Measurements from ENCODE around the gene TRIM36.

TRIM36 gene

GRCh38 chr5:115169487-115170133 lies at the start of gene TRIM36:
Gene TRIM36, minus strand, starts transcription at chr5:115169908. Its CDS starts 274 bp downstream, at chr5:115169634.
- DNase-seq (ENCODE audit: low read depth in 2 of 3, low spot score in 1 of 3), result peak; percentile 84 to 91 (median 90)

DNA sequence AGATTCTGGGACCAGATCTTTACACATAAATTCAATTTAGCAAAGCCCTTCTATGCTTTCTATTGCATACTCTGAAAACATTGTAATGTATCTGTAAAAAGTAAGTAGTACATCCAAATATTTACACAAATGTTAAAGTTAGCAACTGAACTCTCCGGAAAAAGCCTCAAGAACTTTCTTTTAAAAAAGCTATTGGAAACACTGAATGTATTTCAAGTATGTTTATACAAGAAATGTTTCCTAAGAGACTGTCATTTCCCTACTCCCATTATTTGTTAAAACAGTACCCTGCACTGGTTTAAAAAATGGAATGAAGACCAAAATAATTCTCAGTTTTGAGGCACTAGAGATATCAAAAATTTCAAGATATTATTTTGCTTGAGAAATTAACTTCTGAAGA lies 44.8 kb upstream of the TRIM36 start:
- DNase-seq (ENCODE audit: low read depth in 2 of 3, low spot score in 1 of 3), result no peak

- peak; percentile 30 to 39 (median 36) for DNase-seq (ENCODE audit: low read depth in 2 of 3, low spot score in 1 of 3)
Observed at GRCh38 chr5:115209279-115209678, 39.6 kb upstream of the TRIM36 start.

DNA sequence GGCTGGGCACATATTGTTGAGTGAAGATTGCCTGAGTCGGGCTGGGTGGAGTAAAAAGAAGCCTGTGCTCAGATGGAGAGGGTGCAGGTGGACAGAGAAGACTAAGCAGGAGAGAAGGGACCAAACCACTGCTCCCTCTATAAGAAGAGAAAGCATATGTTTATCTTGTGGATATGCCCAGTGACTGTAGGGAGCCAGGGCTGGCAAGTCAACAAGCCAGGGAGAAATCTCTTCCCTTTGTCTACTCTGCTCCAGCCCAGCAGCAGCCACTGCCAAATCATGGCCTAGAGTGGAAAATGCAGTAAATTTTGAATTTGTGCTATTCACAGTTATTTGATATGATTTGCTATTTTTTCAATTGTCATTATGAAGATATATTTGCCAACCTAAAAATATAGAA lies 33.2 kb upstream of the TRIM36 start:
- DNase-seq (ENCODE audit: low read depth in 2 of 3, low spot score in 1 of 3), result no peak

- no peak for DNase-seq (ENCODE audit: low read depth in 2 of 3, low spot score in 1 of 3)
Observed at GRCh38 chr5:115196161-115196560, 26.5 kb upstream of the TRIM36 start.

DNA sequence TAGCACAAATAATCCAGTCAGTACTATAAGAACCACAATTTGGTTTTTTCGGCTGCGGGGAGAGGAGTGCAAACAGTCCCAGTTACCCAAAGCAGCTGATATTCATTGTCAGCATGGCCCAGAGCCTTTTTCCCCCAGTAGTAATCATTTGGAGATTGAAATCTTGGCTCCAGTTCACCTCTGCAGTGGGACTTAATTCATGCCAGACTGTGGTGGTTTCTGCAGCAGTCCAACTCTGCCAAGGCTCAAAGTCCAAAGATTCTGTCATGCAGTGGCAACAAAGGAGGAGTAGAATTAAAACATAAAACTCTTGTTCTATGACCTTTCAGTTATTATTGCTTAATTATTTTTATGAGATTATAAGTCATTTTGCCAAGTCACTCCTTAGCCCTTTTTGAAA lies 25.0 kb upstream of the TRIM36 start:
- no peak for DNase-seq (ENCODE audit: low read depth in 2 of 3, low spot score in 1 of 3)

DNA sequence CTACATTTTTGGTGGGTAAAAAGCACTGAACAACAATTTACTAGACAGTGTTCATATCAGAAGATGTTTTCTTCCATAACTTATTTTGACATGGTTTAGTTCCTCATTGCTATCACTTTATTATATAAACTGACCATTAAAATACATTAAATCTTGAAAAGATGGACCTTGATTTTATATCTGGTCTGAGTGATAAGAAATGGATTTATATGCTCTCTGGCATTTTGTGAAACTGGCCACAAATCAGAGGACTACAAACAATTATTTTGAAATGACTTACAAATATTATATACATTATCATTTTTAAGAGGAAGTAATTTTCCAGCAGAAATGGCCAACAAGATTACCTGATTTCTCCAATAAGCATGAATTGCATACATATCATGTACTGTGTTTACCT lies 23.6 kb upstream of the TRIM36 start:
- no peak for DNase-seq (ENCODE audit: low read depth in 2 of 3, low spot score in 1 of 3)

DNA sequence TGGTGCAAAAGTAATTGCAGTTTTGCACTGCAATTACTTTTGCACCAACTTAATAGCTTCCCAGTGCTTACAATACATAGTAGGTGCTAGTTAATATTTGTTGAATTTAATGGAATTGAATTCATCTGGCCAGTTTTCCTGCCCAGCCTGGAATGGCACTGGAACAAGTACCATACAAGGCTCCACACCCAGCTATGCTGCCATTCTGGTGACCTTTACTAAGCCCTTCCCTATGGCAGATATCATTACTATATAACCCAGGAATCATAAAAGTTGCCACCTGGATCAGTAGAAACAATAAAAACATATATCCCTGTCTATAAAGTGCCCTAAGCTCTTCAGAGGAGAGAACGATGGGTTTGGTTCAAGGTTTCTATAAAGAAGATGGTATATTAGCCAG lies 22.4 kb upstream of the TRIM36 start:
- no peak for DNase-seq (ENCODE audit: low read depth in 2 of 3, low spot score in 1 of 3)

DNA sequence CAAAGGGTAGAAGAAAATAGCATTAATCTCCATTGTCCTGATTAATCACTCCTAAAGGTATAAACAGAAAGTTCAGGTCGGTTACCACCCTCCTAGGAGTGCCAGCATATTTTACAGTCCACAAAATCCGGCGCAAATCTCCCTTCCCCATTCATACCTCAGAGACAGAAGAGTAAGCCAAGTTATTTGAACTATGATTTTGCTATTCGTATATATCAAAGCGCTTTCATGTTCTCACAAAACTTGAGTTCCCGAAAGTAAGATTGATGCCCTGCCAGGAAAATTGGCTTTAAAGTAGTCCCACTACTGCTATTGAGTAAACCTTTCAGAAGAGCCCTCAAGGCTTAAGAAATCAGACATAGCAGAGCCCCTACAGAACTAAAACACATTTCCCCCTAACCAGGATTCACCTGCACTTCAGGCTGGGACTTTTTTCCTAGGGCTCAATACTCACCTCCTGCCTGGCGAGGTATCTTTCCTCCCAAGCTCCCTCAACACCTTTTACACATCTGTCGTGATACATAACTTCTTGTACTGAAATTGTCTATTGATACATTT lies 21.8 kb upstream of the TRIM36 start:
- no peak for DNase-seq (ENCODE audit: low read depth in 2 of 3, low spot score in 1 of 3)

GRCh38 chr5:115190388-115190787 lies 20.7 kb upstream of the TRIM36 start:
- DNase-seq (ENCODE audit: low read depth in 2 of 3, low spot score in 1 of 3), result no peak

DNA sequence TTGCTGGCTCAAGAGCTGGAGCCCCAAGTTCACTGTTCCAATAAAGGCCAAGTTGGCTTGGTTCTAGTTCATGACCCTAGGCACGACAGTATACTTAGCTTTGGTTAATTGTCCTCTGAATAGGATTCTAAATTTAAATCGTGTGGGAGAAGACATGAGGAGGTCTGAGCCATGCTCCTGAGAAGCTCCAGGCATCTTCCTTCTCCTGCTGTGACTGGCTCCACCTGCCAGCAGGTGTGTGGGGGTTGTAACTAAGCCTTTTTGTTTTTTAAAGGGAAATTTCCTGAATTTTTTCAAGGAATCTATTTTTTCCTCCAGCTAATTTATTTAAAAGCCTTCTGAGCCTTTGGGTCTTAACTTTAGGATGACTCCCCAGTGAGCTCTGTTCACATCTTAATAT lies 20.2 kb upstream of the TRIM36 start:
- DNase-seq (ENCODE audit: low read depth in 2 of 3, low spot score in 1 of 3), result no peak

GRCh38 chr5:115186794-115187193 lies 17.1 kb upstream of the TRIM36 start:
- no peak for DNase-seq (ENCODE audit: low read depth in 2 of 3, low spot score in 1 of 3)

DNA sequence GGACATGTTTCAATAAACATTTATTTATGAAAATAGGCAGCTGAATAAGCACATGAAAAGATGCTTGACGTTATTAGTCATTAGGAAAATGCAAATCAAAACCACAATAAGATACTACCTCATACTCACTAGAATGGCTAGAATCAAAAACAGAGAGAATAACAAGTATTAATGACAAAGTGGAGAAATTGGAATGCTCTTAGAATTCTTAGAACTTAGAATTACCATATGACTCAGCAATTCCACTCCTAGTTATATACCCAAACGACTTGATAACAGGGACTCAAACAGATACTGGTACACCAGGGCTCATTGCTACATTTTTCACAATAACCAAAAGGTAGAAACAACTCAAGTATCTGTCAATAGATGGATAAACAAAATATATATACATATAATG lies 15.1 kb upstream of the TRIM36 start:
- no peak for DNase-seq (ENCODE audit: low read depth in 2 of 3, low spot score in 1 of 3)

DNA sequence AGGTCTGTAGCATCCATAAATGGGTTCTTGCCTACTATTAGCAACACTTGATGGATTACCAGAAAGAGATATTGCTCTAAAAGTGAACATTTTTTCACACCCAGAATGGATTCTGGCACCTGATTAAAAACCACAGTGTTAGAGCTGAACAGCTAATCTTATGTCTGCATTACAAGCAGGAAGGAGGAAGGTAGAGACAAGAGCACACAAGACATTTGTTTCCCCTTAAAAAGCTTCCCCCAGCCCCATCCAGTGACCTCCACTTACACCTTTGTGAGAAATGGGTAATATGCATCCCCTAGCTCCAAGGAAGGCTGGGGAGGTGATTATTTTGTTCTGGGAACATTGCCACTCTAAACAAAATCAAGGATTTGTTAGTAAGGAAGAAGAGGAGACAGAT lies 12.0 kb upstream of the TRIM36 start:
- no peak for DNase-seq (ENCODE audit: low read depth in 2 of 3, low spot score in 1 of 3)

DNA sequence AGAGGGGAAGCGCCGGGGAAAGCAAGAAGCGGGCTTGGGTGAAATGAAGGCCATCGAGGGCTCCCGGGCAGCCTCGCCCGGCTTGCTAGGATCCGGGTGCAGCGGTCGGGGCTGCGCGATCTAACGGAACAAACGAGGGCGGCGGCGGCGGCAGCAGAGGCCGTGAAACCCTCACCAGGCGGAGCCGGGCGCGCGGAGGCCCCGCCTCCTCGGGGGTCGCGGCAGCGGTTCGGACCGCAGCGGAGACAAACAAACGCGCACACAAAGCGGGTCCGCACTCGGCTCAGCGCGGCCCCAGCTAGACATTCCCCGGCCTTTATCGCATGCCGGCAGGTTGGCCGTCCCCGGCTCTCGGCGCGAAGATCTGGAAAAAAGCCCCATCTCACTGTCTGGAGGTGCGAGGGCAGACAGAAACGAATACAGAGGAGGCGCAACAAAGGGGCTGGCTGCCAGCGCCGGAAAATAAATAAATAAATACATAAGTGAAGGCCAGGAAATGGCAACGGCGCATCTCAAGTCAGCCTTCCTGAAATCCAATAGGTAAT lies 10.5 kb upstream of the TRIM36 start:
- no peak for DNase-seq (ENCODE audit: low read depth in 2 of 3, low spot score in 1 of 3)

DNA sequence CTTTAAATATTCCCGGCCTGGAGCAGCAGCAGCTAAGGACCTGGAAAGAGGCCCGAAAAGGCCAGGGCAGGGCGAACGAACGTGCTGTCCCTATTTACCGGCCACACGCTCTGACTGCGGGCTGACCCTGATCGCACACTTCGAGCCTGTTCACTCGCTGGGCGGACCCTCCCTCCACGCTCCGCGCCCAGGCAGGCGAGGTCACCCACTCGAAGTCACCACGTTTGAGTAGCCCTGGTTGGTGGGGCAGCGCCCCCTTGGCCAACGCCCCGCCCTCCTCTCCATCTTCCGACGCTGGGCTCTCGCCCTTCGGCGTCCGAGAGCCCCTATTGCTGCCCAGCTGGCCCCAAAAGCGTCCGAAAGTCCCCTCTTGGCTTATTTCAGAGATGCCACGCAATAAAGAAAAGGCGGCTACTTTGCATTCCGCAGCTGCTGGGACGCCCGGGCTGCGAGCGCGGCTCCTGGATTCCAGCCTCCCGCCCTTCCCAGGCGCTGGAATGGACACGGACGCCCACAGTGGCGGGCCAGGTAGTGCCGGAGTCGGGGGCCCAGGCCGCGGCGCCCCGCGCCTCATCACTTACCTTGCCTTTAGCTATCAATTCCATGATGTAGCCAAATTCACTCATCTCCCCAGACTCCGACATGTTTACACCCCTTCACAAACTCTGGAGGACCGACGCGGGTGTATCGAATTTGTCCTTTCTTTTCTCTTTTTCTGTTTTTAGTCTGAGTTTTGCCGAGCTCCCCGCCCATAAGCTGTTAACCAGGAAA lies 9.9 kb upstream of the TRIM36 start:
- DNase-seq (ENCODE audit: low read depth in 2 of 3, low spot score in 1 of 3), result no peak

DNA sequence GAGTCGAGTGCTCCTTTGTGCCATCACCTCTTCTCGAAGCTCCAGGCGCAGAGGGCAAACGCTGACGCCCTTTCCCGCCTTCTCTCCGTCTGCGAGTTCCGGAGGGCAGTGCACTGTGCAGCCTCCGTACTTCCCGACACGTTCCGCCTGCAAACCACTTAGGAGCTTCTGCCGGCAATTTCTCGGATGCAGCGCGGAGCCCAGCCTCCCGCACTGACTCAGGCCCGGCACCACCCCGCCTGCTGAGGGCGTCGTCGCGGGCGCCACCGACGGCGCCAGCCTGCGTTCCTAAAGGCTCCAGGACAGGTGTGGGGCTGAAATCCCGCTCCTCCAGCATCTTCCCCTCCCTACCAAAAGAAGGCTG lies 9.3 kb upstream of the TRIM36 start:
- no peak for DNase-seq (ENCODE audit: low read depth in 2 of 3, low spot score in 1 of 3)

DNA sequence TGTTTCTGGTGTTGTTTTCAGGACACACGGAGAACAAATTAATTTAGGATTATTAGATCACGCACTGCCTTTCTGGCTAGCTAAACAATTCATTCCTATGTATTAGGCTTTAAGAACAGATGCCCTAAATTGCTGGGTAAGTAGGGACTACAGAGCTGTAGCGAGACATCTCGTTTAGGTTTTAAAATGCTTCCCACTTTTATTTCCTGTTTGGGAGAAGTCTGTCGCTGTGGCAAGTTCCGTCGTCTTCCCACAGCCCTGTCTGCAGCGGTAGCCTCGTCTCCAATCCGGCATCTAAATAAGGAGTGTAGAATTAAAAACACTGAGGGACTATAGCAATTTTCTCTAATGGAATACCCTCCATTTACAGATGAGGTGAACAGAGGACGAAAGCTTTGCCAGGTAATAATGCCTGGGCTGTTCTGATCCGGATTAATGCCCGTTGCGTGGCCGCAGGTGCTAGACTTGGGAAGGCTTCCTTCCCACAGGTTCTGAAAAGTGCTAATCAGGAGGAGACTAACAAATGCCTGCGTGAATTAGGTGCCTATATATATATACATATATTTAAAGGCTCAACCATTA lies 1.3 kb upstream of the TRIM36 start:
- no peak for DNase-seq (ENCODE audit: low read depth in 2 of 3, low spot score in 1 of 3)

- no peak for DNase-seq (ENCODE audit: low read depth in 2 of 3, low spot score in 1 of 3)
Observed at GRCh38 chr5:115170134-115170928, 623 bp upstream of the TRIM36 start.

- no peak for DNase-seq (ENCODE audit: low read depth in 2 of 3, low spot score in 1 of 3)
Observed at GRCh38 chr5:115168829-115169486, 750 bp downstream of the TRIM36 start.
